ENCODE data around the gene RGS10. TPM values are rescaled to one million over a fixed set of nuclear protein-coding genes. Genes with fewer than 3 reads are reported as not detected.
"Not testable (repeated sequence)": the region's sequence is repeated elsewhere in the genome, so short reads cannot be mapped to it uniquely, and the experiment has no call there.

RGS10 gene
- polyA plus RNA-seq, 3 donors, result 33.0 to 36.3 (median 35.0) TPM

DNA sequence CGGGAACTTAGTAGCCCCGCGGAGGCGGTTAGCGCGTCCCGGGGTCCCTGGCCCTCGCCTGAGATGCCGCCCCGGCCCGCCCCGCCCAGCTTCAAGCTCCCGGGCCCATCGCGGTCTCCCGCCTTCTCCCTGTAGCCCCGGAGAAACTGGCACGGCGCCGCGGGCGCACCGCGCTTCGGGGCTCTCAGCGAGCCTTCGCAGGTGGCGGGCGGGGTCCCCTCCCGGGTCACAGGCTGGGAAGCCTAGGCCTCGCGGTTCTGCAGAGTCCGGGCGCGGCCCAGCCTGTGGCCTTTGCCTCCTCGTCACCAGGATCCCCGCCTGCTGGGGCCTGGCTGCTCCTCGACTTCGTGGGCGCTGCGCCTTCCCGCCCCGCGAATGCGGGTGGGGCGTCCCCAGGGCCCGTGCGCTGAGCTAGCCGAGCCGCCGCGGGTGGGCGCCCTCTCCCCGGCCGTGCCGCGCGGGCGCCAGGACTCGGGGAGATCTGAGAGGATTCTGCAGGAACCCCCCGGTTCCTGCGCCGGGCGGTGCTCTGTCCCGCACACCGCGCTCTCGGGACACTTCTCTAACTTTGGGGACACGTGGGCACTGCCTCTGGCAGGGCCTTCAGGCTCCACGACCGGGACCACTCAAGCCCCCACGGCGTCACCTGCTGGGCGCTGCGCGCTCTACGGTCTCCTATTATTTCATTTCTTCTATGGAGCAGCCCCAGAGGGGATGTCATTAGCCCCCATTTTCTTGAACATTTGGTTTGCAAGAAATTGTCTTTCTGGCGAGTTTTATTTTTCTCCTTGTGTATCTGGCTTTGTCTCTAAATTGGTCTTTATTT lies 682 bp upstream of the RGS10 start:
- DNase-seq (ENCODE audit: extremely low read depth in 1 of 11, low read depth in 9 of 11, low spot score in 4 of 11), result peak in 4 of 11 donors; percentile 23 to 40 (median 33)

DNA sequence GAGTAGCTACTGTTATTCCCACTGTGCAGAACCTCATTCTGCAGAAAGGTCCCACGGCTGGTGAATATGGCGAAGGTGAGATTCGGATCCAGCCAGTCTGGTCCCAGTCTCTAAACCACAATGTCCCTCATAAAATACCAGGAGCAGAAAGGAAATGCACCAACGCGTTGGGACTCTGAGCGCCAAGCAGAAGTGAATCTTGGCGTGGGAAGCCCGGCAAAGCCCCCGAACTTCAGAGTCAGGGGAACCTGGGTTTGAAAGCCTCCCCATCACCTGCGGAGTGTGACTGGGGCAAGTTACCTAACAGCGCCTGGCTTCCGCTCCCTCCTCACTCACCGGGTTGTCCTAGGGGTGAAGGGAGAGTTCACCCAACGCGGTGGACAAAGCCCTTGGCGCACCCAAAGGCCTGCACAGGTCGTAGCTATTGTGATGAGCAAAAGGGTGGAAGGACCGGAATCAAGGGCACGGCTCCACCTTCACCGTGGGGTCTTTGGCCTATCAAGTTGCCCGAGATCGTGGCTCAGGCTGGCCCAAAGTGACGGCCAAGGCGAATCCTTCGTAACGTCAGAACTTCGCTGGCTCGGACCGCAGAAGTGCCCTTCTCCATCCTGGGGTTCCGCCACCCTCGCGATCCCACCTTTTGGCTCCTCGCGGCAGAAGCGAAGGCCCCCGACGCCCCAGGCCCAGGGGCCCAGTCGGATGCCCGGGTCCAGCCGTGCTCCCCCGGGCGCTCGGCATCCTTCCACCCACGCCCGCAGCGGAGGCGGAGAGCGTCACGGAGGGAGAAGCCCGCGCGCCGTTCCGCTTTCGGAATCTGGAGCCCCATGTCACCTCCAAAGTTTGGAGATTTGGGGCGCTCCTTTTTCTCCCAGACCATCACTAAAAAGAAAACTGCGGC lies 811 bp downstream of the RGS10 start:
- no peak for DNase-seq (ENCODE audit: extremely low read depth in 1 of 11, low read depth in 9 of 11, low spot score in 4 of 11)

DNA sequence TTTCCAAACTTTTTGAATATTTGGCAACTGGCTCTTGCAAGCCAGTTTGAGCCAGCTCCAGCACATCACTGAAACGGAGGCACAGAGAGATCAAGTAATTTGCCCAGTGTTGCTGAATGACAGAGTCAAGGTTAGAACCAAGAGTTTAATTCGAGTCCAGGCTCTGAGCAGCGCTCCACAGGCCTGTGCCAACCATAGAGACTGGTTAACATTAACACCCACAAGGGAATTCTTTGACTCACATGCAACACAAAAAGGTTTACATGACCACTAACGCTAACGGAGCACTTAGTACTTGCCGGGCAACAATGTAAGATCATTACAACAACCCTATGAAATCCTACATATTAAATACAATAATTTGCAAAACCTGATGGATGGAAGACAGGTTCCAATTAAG lies 1.5 kb downstream of the RGS10 start:
- no peak for DNase-seq (ENCODE audit: extremely low read depth in 1 of 11, low read depth in 9 of 11, low spot score in 4 of 11)

DNA sequence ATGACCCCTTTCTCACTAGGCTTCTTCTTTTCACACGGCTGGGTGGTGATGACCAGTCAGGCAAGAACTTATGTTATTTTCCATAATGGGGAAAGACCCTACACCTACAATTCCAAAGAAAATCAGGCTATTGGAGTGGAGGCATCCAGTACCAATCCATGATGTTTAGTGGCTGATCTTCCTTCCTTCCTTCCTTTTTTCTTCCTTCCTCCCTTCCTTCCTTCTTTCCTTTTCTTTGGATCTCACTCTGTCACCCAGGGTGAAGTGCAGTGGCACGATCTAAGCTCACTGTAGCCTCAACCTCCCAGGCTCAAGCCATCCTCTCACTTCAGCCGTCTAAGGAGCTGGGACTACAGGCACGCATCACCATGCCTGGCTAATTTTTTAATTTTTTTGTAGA lies 2.5 kb downstream of the RGS10 start:
- DNase-seq (ENCODE audit: extremely low read depth in 1 of 11, low read depth in 9 of 11, low spot score in 4 of 11), result no peak

DNA sequence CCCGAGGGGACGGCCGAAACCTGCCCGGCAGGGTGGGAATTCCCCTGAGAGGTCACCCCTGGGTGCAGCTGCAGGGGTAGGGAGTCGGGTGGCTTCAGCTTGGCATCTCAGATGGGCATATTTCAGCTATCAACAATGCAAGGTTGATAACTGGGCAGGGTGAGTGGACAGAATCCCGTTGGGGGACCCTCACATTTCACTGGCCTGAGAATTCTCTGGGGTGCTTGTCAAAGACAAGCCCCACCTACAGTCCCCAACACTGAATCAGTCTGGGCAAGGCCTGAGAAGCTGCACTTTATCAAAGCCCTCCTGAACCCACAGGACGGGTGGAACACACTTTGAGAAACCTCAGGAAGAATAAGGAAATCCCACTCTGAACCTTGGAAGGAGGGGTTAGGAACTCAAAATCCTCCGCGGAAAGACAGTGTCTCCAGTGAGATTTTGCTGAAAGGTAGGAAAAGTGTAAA lies 3.1 kb downstream of the RGS10 start:
- DNase-seq (ENCODE audit: extremely low read depth in 1 of 11, low read depth in 9 of 11, low spot score in 4 of 11), result no peak

DNA sequence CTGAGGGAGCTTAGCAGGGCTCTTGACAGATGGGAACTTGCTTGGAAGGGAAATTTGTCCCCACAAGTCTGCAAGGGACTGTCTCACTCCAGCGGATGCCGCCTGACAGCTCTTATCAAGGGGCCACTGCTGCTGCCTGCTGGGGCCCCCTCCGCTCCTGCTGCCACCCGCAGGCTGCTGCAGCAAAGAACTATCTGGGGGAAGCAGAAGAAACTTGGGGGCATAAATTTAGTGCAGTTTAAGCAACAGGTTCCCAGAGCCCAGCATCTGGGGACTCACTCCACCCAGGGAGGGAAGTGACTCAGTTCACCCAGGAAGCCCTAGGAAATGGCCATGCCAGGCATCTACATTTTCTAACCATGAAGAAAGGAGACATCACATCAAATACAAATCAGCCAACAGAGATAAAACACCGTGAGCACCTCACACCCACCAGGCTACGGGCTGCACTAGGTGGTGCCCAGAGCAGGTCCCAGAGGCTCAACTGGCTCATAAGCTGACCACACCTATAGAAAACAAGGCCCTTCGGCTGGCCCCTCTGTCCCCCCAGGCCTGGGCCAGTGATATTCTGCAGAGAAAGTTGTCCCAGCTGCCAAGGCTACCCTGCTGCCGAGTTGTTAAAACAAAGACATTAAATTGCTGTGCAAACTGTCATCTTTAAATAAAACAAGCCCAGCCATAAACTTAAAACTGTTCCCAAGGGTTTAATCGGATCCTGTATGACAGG lies 3.7 kb downstream of the RGS10 start:
- DNase-seq (ENCODE audit: extremely low read depth in 1 of 11, low read depth in 9 of 11, low spot score in 4 of 11), result no peak

DNA sequence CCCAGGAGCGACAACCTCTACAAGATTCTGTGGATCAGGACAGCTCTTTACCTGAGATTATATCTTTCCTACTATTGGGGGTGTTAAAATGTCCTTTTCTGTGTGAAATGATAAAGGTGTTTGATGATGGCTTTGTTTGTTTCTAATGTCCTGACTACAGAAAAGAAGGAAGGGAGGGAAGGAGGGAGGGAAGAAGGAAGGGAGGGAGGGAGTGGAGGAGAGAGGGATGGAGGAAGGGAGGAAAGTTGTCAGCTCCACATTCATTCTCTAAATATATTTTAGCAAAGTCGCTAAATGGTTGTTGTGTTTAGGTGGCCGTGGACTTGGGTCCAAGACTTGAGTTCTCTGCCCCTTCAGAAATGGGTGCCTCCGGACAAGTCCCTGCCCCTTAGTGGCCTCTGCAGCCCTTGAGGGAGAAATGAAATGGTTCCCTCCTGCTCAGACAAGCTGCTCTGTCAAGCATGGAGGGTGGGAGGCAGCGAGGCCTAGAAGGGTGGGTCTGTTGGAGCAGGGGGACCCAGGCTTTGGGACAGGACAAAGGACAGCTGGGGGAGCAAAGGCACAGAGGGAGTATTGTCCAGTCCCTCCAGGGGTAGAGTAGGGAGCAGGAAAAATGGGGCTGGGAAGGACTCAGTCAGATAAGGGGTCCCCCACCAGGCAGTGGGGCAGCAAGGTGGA lies 4.4 kb downstream of the RGS10 start:
- DNase-seq (ENCODE audit: extremely low read depth in 1 of 11, low read depth in 9 of 11, low spot score in 4 of 11), result no peak

- DNase-seq (ENCODE audit: extremely low read depth in 1 of 11, low read depth in 9 of 11, low spot score in 4 of 11), result no peak
These were observed 6.0 kb downstream of the RGS10 start for GRCh38 chr10:119536508-119537025.

- DNase-seq (ENCODE audit: extremely low read depth in 1 of 11, low read depth in 9 of 11, low spot score in 4 of 11), result no peak
These were observed 6.5 kb downstream of the RGS10 start for GRCh38 chr10:119535837-119536507.

GRCh38 chr10:119535305-119535704 lies 7.2 kb downstream of the RGS10 start:
- no peak for DNase-seq (ENCODE audit: extremely low read depth in 1 of 11, low read depth in 9 of 11, low spot score in 4 of 11)

GRCh38 chr10:119533473-119533872 lies 9.0 kb downstream of the RGS10 start:
- no peak for DNase-seq (ENCODE audit: extremely low read depth in 1 of 11, low read depth in 9 of 11, low spot score in 4 of 11)

DNA sequence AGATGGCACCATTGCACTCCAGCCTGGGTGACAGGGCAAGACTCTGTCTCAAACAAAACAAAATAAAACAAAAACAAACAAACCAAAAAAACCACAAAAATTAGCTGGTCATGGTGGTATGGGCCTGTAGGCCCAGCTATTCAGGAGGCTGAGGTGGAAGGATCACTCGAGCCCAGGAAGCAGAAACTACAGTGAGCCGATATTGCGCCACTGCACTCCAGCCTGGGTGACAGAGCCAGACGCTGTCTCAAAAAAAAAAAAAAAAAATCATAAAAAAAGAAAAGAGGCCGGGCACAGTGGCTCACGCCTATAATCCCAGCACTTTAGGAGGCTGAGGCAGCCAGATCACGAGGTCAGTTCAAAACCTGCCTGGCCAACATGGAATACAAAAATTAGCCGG lies 9.7 kb downstream of the RGS10 start:
- DNase-seq (ENCODE audit: extremely low read depth in 1 of 11, low read depth in 9 of 11, low spot score in 4 of 11), result not testable (repeated sequence)

GRCh38 chr10:119532251-119532650 lies 10.3 kb downstream of the RGS10 start:
- not testable (repeated sequence) for DNase-seq (ENCODE audit: extremely low read depth in 1 of 11, low read depth in 9 of 11, low spot score in 4 of 11)

DNA sequence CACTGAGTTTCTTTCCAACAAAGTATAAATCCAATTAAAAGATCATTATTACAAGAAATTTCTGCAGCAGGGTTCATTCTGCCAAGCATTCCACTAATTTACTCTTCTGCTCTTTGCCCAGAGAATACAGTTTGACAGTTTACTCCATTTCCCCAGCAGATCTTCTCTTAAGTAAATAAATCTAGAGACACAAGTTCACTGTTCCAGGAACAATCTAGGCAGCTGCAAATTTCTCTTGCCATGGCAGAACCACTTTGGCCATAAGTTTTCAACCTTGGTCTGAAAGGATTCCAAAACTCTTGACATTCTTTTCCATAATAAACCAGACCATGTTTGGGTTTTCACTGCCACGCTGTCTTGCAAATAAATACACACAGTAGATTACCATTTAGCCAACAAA lies 11.5 kb downstream of the RGS10 start:
- no peak for DNase-seq (ENCODE audit: extremely low read depth in 1 of 11, low read depth in 9 of 11, low spot score in 4 of 11)

- not testable (repeated sequence) for DNase-seq (ENCODE audit: extremely low read depth in 1 of 11, low read depth in 9 of 11, low spot score in 4 of 11)
These were observed 13.8 kb downstream of the RGS10 start for GRCh38 chr10:119528663-119529237.

- DNase-seq (ENCODE audit: extremely low read depth in 1 of 11, low read depth in 9 of 11, low spot score in 4 of 11), result no peak
These were observed 15.6 kb downstream of the RGS10 start for GRCh38 chr10:119526621-119527592.

DNA sequence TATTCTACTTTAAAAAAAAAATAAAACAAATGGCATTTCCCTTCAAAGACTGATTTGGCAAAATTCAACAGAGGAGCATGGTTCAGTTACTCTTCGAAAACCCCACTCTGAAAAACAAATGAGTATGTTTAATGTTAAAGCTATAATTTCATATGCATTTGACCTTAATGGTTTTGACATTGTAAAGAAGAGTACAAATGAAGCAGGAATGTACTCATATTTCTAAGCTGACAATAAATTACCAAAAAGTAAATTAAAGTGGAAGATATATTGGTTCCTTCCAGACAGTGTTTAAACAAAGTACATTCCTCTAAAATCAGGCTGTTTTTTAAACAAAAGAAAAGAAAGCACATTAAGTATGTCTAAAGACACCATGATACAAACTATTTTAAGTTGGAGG lies 16.4 kb downstream of the RGS10 start:
- no peak for DNase-seq (ENCODE audit: extremely low read depth in 1 of 11, low read depth in 9 of 11, low spot score in 4 of 11)
